Measurements from ENCODE around the gene CDC42BPB. TPM values are rescaled to one million over a fixed set of nuclear protein-coding genes. Genes with fewer than 3 reads are reported as not detected.

CDC42BPB gene
- total RNA-seq, 6 donors from 2014 or later: 108 to 268 (median 124) TPM

- Histone ChIP-seq H3K4me3 (no peak overlapping the region), H3K9me3 (peaks cover 1 to 5% (median 3%) of the 10 kb centered on the region in 4 donors), H3K4me1 (peaks cover 0 to 8% (median 4%) of the 10 kb centered on the region in 4 donors), H3K27me3 (no peaks in the 10 kb centered on the region), H3K36me3 (peaks cover 0 to 77% (median 42%) of the 10 kb centered on the region in 4 donors), H3K27ac (peak overlapping the region in 1 of 4 donors; percentile 25)
- 55 to 62% methylated on average over 3 of the region's 3 CpGs for WGBS, 2 donors
- ATAC-seq (ENCODE audit: low FRiP score in 2 of 2) (peak; percentile 44 to 46), DNase-seq (peak in 1 of 2 donors; percentile 54)
- TF ChIP-seq EP300 (IDR thresholded peaks at IDR 0.05) (peak in 1 of 4 donors; percentile 29), POLR2AphosphoS5 (IDR thresholded peaks at IDR 0.05) (no peak)
Observed at GRCh38 chr14:102993523-102993922, 63.8 kb downstream of the CDC42BPB start.

- no peak for ATAC-seq (ENCODE audit: low FRiP score in 2 of 2)
- WGBS, 2 donors: 89 to 93% methylated on average over 3 of the region's 3 CpGs
- Histone ChIP-seq H3K4me3 (no peak overlapping the region), H3K4me1 (peaks cover 0 to 8% (median 4%) of the 10 kb centered on the region in 4 donors), H3K27me3 (no peaks in the 10 kb centered on the region), H3K27ac (no peak overlapping the region), H3K36me3 (peaks cover 0 to 77% (median 27%) of the 10 kb centered on the region in 4 donors), H3K9me3 (peaks cover 11 to 13% (median 12%) of the 10 kb centered on the region in 4 donors)
- no peak for TF ChIP-seq POLR2A (IDR thresholded peaks at IDR 0.05)
- TF ChIP-seq CTCF (IDR thresholded peaks at IDR 0.05): no peak
- TF ChIP-seq EP300 (IDR thresholded peaks at IDR 0.05): no peak
- no peak for TF ChIP-seq POLR2AphosphoS5 (IDR thresholded peaks at IDR 0.05)
- no peak for DNase-seq
Observed at GRCh38 chr14:102991376-102991775, 66.0 kb downstream of the CDC42BPB start.

GRCh38 chr14:102988054-102988453 lies 69.3 kb downstream of the CDC42BPB start:
- DNase-seq (no peak), ATAC-seq (ENCODE audit: low FRiP score in 2 of 2) (no peak)
- peaks cover 7 to 87% (median 42%) of the 10 kb centered on the region in 4 donors for H3K36me3 ChIP-seq
- no peak overlapping the region for H3K27ac ChIP-seq
- TF ChIP-seq CTCF (IDR thresholded peaks at IDR 0.05) (no peak), POLR2AphosphoS5 (IDR thresholded peaks at IDR 0.05) (no peak), POLR2A (IDR thresholded peaks at IDR 0.05) (no peak), EP300 (IDR thresholded peaks at IDR 0.05) (no peak)
- no peak overlapping the region for H3K4me3 ChIP-seq
- WGBS, 2 donors: 93 to 94% methylated on average over 1 of the region's 1 CpG
- H3K9me3 ChIP-seq: peaks cover 11 to 13% (median 12%) of the 10 kb centered on the region in 4 donors
- no peaks in the 10 kb centered on the region for H3K27me3 ChIP-seq
- H3K4me1 ChIP-seq: peaks cover 0 to under 1% (median 0%) of the 10 kb centered on the region in 4 donors

GRCh38 chr14:102986810-102987579 lies 70.4 kb downstream of the CDC42BPB start:
- no peaks in the 10 kb centered on the region for H3K4me1 ChIP-seq
- H3K9me3 ChIP-seq: peaks cover 11 to 13% (median 12%) of the 10 kb centered on the region in 4 donors
- TF ChIP-seq EP300 (IDR thresholded peaks at IDR 0.05) (no peak), POLR2AphosphoS5 (IDR thresholded peaks at IDR 0.05) (no peak), CTCF (IDR thresholded peaks at IDR 0.05) (no peak)
- DNase-seq (no peak), ATAC-seq (ENCODE audit: low FRiP score in 2 of 2) (no peak)
- H3K4me3 ChIP-seq: no peak overlapping the region
- H3K27me3 ChIP-seq: no peaks in the 10 kb centered on the region
- H3K36me3 ChIP-seq: peaks cover 7 to 87% (median 43%) of the 10 kb centered on the region in 4 donors
- H3K27ac ChIP-seq: no peak overlapping the region
- 91 to 92% methylated on average over 17 to 19 of the region's 19 CpGs for WGBS, 2 donors

- no peaks in the 10 kb centered on the region for H3K27me3 ChIP-seq
- H3K36me3 ChIP-seq: peaks cover 12 to 90% (median 50%) of the 10 kb centered on the region in 4 donors
- peaks cover 11 to 13% (median 12%) of the 10 kb centered on the region in 4 donors for H3K9me3 ChIP-seq
- H3K4me3 ChIP-seq: no peak overlapping the region
- ATAC-seq (ENCODE audit: low FRiP score in 2 of 2) (peak in 1 of 2 donors; percentile 82), DNase-seq (no peak)
- no peak overlapping the region for H3K27ac ChIP-seq
- H3K4me1 ChIP-seq: no peaks in the 10 kb centered on the region
- TF ChIP-seq CTCF (IDR thresholded peaks at IDR 0.05) (no peak), POLR2AphosphoS5 (IDR thresholded peaks at IDR 0.05) (no peak)
- WGBS, 2 donors: 85 to 88% methylated on average over 10 of the region's 10 CpGs
Observed at GRCh38 chr14:102985665-102986064, 71.7 kb downstream of the CDC42BPB start.

All from upper lobe of left lung (tissue), 6 donors.